Stimulated activated CD8-positive, alpha-beta memory T cell treated with anti-CD3 and anti-CD28 coated beads, Interleukin-15, amount 100 ng/mL, for 4 hours (primary cell): ENCODE data around the gene STYXL2.

Experiments used
- DNase-seq, 2 donors: peaks; one replicate each; pipeline ENCODE4 v3.0.0-alpha.2; 2020; ENCODE audit warnings: low read depth in 2 of 2

STYXL2 gene

GRCh38 chr1:167109125-167109524, 15.2 kb downstream of the STYXL2 start:
- DNase-seq: no peak

- DNase-seq: no peak
Observed at GRCh38 chr1:167110586-167110985, 16.7 kb downstream of the STYXL2 start.

- DNase-seq: no peak
Observed at GRCh38 chr1:167111868-167112709, 18.2 kb downstream of the STYXL2 start.

- no peak for DNase-seq
Observed at GRCh38 chr1:167114725-167115124, 20.9 kb downstream of the STYXL2 start.

- no peak for DNase-seq
Observed at GRCh38 chr1:167115655-167116054, 21.8 kb downstream of the STYXL2 start.

- DNase-seq: no peak
Observed at GRCh38 chr1:167116174-167116573, 22.3 kb downstream of the STYXL2 start.

GRCh38 chr1:167117225-167117624, 23.4 kb downstream of the STYXL2 start:
- no peak for DNase-seq

- DNase-seq: no peak
Observed at GRCh38 chr1:167118188-167118587, 24.3 kb downstream of the STYXL2 start.

- no peak for DNase-seq
Observed at GRCh38 chr1:167119696-167120095, 25.8 kb downstream of the STYXL2 start.

- no peak for DNase-seq
Observed at GRCh38 chr1:167120899-167121298, 27.0 kb downstream of the STYXL2 start.

GRCh38 chr1:167121375-167122120, 27.7 kb downstream of the STYXL2 start:
- no peak for DNase-seq

- DNase-seq: no peak
Observed at GRCh38 chr1:167122121-167122480, 28.2 kb downstream of the STYXL2 start.

- no peak for DNase-seq
Observed at GRCh38 chr1:167122568-167122967, 28.7 kb downstream of the STYXL2 start.

- no peak for DNase-seq
Observed at GRCh38 chr1:167126317-167126716, 32.4 kb downstream of the STYXL2 start.

- DNase-seq: no peak
Observed at GRCh38 chr1:167126811-167127210, 32.9 kb downstream of the STYXL2 start.

GRCh38 chr1:167127236-167127635, 33.4 kb downstream of the STYXL2 start:
- no peak for DNase-seq

- DNase-seq: no peak
Observed at GRCh38 chr1:167127661-167128060, 33.8 kb downstream of the STYXL2 start.

- DNase-seq: no peak
Observed at GRCh38 chr1:167128261-167129227, 34.7 kb downstream of the STYXL2 start.

GRCh38 chr1:167130829-167131510, 37.1 kb downstream of the STYXL2 start:
- DNase-seq: no peak

GRCh38 chr1:167132301-167133010, 38.6 kb downstream of the STYXL2 start:
- no peak for DNase-seq
